Liver (tissue), 9 donors: ENCODE measurements around the gene AP5M1. TPM values are rescaled to one million over a fixed set of nuclear protein-coding genes. Genes with fewer than 3 reads are reported as not detected.

Experiments
- DNase-seq: peaks from one replicate; pipeline ENCODE4 v3.0.0-alpha.2; 2017; ENCODE audit warnings: low spot score
- H3K27ac ChIP-seq, 2 donors: one replicate each; pipeline ENCODE4 v1.7.0; 2013; ENCODE audit warnings: inconsistent platforms in 2 of 2, low read length in 2 of 2, control low read depth in 1 of 2, low read depth in 1 of 2, mild to moderate bottlenecking in 1 of 2
- H3K27me3 ChIP-seq, 4 donors: one replicate each; pipeline versions ENCODE4 v1.6.1 to v1.7.0; 2013; ENCODE audit warnings: low read length in 3 of 4, inconsistent platforms in 1 of 4, mild to moderate bottlenecking in 1 of 4, moderate library complexity in 1 of 4; ENCODE audit not compliant: control insufficient read depth in 4 of 4, insufficient read depth in 4 of 4
- H3K36me3 ChIP-seq, 4 donors: one replicate each; pipeline versions ENCODE4 v1.6.1 to v1.7.0; 2013; ENCODE audit warnings: low read length in 3 of 4, mild to moderate bottlenecking in 3 of 4, low read depth in 1 of 4, moderate library complexity in 1 of 4; ENCODE audit not compliant: control insufficient read depth in 4 of 4, insufficient read depth in 3 of 4
- H3K4me1 ChIP-seq, 4 donors: one replicate each; pipeline versions ENCODE4 v1.6.1 to v1.7.0; 2013; ENCODE audit warnings: low read length in 3 of 4, mild to moderate bottlenecking in 3 of 4, moderate library complexity in 1 of 4; ENCODE audit not compliant: control insufficient read depth in 4 of 4, insufficient read depth in 4 of 4
- H3K4me3 ChIP-seq, 3 donors: one replicate each; pipeline versions ENCODE4 v1.6.1 to v1.7.0; 2013; ENCODE audit warnings: low read length in 3 of 3, control low read depth in 1 of 3, low read depth in 1 of 3, mild to moderate bottlenecking in 1 of 3
- H3K9ac ChIP-seq, 2 donors: one replicate each; pipeline ENCODE4 v1.7.0; 2013; ENCODE audit warnings: low read length in 2 of 2, mild to moderate bottlenecking in 2 of 2, moderate library complexity in 2 of 2, control low read depth in 1 of 2, low read depth in 1 of 2
- H3K9me3 ChIP-seq, 4 donors: one replicate each; pipeline versions ENCODE4 v1.6.1 to v1.7.0; 2013; ENCODE audit warnings: low read length in 3 of 4; ENCODE audit not compliant: control insufficient read depth in 4 of 4
- EGR1 ChIP-seq, 2 donors: IDR thresholded peaks; 2 replicates each; pipeline ENCODE4 v1.6.1; 2016 to 2018; ENCODE audit warnings: antibody characterized with exemption in 2 of 2, low read depth in 2 of 2
- FOXA1 ChIP-seq: IDR thresholded peaks from 2 replicates; pipeline ENCODE4 v1.6.1; 2016; ENCODE audit warnings: antibody characterized with exemption
- FOXA2 ChIP-seq: IDR thresholded peaks from 2 replicates; pipeline ENCODE4 v1.6.1; 2016; ENCODE audit warnings: antibody characterized with exemption
- GABPA ChIP-seq, 2 donors: IDR thresholded peaks in 1 of 2; conservative IDR thresholded peaks in 1 of 2; 2 replicates each; pipeline ENCODE4 v1.6.1; 2016; ENCODE audit warnings: antibody characterized with exemption in 2 of 2, mild to moderate bottlenecking in 1 of 2, moderate library complexity in 1 of 2
- HNF4A ChIP-seq, 2 donors: conservative IDR thresholded peaks; 2 replicates each; pipeline ENCODE4 v1.6.1; 2016; ENCODE audit warnings: antibody characterized with exemption in 2 of 2, mild to moderate bottlenecking in 2 of 2
- JUND ChIP-seq, 2 donors: IDR thresholded peaks; 2 replicates each; pipeline ENCODE4 v1.6.1; 2016; ENCODE audit warnings: antibody characterized with exemption in 2 of 2
- MAX ChIP-seq: IDR thresholded peaks from 2 replicates; pipeline ENCODE4 v1.6.1; 2016; ENCODE audit warnings: antibody characterized with exemption
- NR2F2 ChIP-seq: IDR thresholded peaks from 2 replicates; pipeline ENCODE4 v1.6.1; 2016; ENCODE audit warnings: antibody characterized with exemption
- RAD21 ChIP-seq, 2 donors: IDR thresholded peaks; 2 replicates each; pipeline ENCODE4 v1.6.1; 2016; ENCODE audit warnings: antibody characterized with exemption in 2 of 2, mild to moderate bottlenecking in 2 of 2
- RXRA ChIP-seq, 2 donors: IDR thresholded peaks; 2 replicates each; pipeline ENCODE4 v1.6.1; 2017 to 2018; ENCODE audit warnings: antibody characterized with exemption in 2 of 2, mild to moderate bottlenecking in 1 of 2
- SP1 ChIP-seq: IDR thresholded peaks from 2 replicates; pipeline ENCODE4 v1.6.1; 2018; ENCODE audit warnings: antibody characterized with exemption, mild to moderate bottlenecking
- TAF1 ChIP-seq: conservative IDR thresholded peaks from 2 replicates; pipeline ENCODE4 v1.6.1; 2016; ENCODE audit warnings: antibody characterized with exemption, mild to moderate bottlenecking
- YY1 ChIP-seq: IDR thresholded peaks from 2 replicates; pipeline ENCODE4 v1.6.1; 2016; ENCODE audit warnings: antibody characterized with exemption, mild to moderate bottlenecking
- ZBTB33 ChIP-seq: IDR thresholded peaks from 2 replicates; pipeline ENCODE4 v1.6.1; 2016; ENCODE audit warnings: antibody characterized with exemption
- WGBS: extraction: QIAGEN DNeasy Blood & Tissue Kit; methylation state at CpG from one replicate; pipeline ENCODE4 v1.1.7; 2013; 5-methylcytosine and 5-hydroxymethylcytosine counted together
- polyA plus RNA-seq, 2 donors: library from polyadenylated mRNA; stranded (reverse) in 1 of 2; unstranded in 1 of 2; fragments of 200-250 nt in 1 of 2; fragments of >200 nt in 1 of 2; fragmentation: Nextera tagmentation in 1 of 2; extraction: Ambion mirVana in 1 of 2; gene quantifications; one replicate each; pipeline versions ENCODE4 v1.2.1 to v1.2.3, GENCODE V29; 2013 to 2015
- total RNA-seq, 2 donors: library from RNA; depleted of rRNA; stranded (reverse); fragments of >200 nt; gene quantifications; one replicate each; pipeline ENCODE4 v1.2.3, GENCODE V29; 2014
- TF ChIP-seq, protein P1 (sequence below): IDR thresholded peaks from 2 replicates; pipeline ENCODE4 v1.6.1; 2016; ENCODE audit warnings: antibody characterized with exemption, mild to moderate bottlenecking
- donor health status: healthy.
- donor health status: healthy.
- donor health status: healthy.
- donor health status: healthy.
- donor health status: healthy.

The AP5M1 gene
- total and polyA plus RNA-seq, 4 donors: 11.8 to 17.5 (median 14.5) TPM

DNA sequence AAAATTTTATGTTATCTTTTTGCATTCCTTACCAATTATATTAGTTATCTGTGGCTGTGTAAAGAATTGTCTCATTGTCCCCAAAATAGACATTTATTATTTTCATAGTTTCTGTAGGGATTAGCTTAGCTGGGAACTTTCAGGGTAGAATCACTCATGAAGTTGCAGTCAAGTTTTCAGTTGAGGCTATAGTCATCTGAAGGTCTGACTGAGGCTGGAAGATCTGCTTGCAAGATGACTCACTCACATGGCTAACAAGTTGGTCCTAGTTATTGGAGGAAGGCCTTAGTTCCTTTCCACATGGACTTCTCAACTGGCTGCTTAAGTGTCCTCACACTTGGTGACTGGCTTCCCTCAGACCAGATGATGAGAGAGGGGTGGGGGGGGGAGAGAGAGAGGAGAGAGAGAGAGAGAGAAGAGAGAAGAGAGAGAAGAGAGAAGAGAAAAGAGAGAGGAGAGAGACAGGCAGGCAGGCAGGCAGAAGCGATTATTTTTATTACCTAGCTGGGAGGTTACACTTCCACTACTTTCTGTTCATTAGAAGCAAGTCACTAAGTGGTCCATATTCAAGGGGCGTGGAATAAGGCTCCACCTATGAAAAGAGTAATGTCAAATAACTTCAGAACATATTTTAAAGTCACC lies 6.4 kb downstream of the AP5M1 start:
- no peak overlapping the region for H3K9ac ChIP-seq
- peaks cover 3 to 20% (median 7%) of the 10 kb centered on the region in 4 donors for H3K36me3 ChIP-seq
- peaks cover 3 to 21% (median 12%) of the 10 kb centered on the region in 4 donors for H3K4me1 ChIP-seq
- H3K27me3 ChIP-seq: no peaks in the 10 kb centered on the region
- H3K9me3 ChIP-seq: no peaks in the 10 kb centered on the region
- H3K4me3 ChIP-seq: no peak overlapping the region
- TF ChIP-seq MAX (no peak), YY1 (no peak), NR2F2 (no peak), HNF4A (conservative IDR thresholded peaks at IDR 0.05) (no peak), EGR1 (IDR thresholded peaks at IDR 0.05; ENCODE audit: low read depth in 2 of 2) (no peak), RAD21 (IDR thresholded peaks at IDR 0.05) (no peak), RXRA (IDR thresholded peaks at IDR 0.05) (no peak), SP1 (no peak), JUND (IDR thresholded peaks at IDR 0.05) (no peak), ZBTB33 (no peak), TAF1 (no peak), FOXA1 (no peak)
- TF ChIP-seq, protein P1, sequence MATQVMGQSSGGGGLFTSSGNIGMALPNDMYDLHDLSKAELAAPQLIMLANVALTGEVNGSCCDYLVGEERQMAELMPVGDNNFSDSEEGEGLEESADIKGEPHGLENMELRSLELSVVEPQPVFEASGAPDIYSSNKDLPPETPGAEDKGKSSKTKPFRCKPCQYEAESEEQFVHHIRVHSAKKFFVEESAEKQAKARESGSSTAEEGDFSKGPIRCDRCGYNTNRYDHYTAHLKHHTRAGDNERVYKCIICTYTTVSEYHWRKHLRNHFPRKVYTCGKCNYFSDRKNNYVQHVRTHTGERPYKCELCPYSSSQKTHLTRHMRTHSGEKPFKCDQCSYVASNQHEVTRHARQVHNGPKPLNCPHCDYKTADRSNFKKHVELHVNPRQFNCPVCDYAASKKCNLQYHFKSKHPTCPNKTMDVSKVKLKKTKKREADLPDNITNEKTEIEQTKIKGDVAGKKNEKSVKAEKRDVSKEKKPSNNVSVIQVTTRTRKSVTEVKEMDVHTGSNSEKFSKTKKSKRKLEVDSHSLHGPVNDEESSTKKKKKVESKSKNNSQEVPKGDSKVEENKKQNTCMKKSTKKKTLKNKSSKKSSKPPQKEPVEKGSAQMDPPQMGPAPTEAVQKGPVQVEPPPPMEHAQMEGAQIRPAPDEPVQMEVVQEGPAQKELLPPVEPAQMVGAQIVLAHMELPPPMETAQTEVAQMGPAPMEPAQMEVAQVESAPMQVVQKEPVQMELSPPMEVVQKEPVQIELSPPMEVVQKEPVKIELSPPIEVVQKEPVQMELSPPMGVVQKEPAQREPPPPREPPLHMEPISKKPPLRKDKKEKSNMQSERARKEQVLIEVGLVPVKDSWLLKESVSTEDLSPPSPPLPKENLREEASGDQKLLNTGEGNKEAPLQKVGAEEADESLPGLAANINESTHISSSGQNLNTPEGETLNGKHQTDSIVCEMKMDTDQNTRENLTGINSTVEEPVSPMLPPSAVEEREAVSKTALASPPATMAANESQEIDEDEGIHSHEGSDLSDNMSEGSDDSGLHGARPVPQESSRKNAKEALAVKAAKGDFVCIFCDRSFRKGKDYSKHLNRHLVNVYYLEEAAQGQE: no peak
- no peak overlapping the region for H3K27ac ChIP-seq
- no peak for DNase-seq
- WGBS: 95% methylated on average over 2 of the region's 2 CpGs

- Histone ChIP-seq H3K36me3 (peaks cover 3 to 27% (median 12%) of the 10 kb centered on the region in 4 donors), H3K4me3 (no peak overlapping the region)
Measured at GRCh38 chr14:57277062-57277461, 8.3 kb downstream of the AP5M1 start.

More at GRCh38 chr14:57277062-57277461, 8.3 kb downstream of the AP5M1 start:
- 97% methylated on average over 3 of the region's 3 CpGs for WGBS
- no peak overlapping the region for H3K9ac ChIP-seq
- H3K27me3 ChIP-seq: no peaks in the 10 kb centered on the region
- no peaks in the 10 kb centered on the region for H3K9me3 ChIP-seq
- TF ChIP-seq EGR1 (IDR thresholded peaks at IDR 0.05; ENCODE audit: low read depth in 2 of 2) (no peak), FOXA1 (no peak), GABPA (IDR thresholded peaks at IDR 0.05 in 1 of 2, conservative IDR thresholded peaks at IDR 0.05 in 1 of 2) (no peak), JUND (IDR thresholded peaks at IDR 0.05) (no peak), FOXA2 (no peak)
- no peak for DNase-seq
- H3K27ac ChIP-seq: no peak overlapping the region
- peaks cover 0 to 10% (median 3%) of the 10 kb centered on the region in 4 donors for H3K4me1 ChIP-seq
